Coronary artery (tissue), 2 donors: ENCODE data around the gene CATSPERD.

Source experiments
- DNase-seq: peaks from one replicate; pipeline ENCODE4 v3.0.0-alpha.2; 2017; ENCODE audit warnings: low spot score
- H3K27ac ChIP-seq, 2 donors: fragments of 200-600 bp; sonication (generic); one replicate each; pipeline ENCODE4 v1.5.1; 2016 to 2019
- H3K4me3 ChIP-seq: fragments of 200-600 bp; sonication (generic); 2 replicates; pipeline ENCODE4 v1.5.1; 2016; ENCODE audit warnings: mild to moderate bottlenecking, moderate library complexity
- CTCF ChIP-seq: fragments of 200-600 bp; sonication (generic); IDR thresholded peaks from one replicate; pipeline ENCODE4 v1.5.1; 2019; ENCODE audit warnings: antibody characterized with exemption

Gene CATSPERD

GRCh38 chr19:5825178-5825577 lies 104.7 kb downstream of the CATSPERD start:
- TF ChIP-seq CTCF = no peak
- no peak for DNase-seq
- Histone ChIP-seq H3K27ac (no peak overlapping the region), H3K4me3 (no peak overlapping the region)

- peak; percentile 70 for DNase-seq
- TF ChIP-seq CTCF = no peak
- H3K27ac ChIP-seq = no peak overlapping the region
- no peak overlapping the region for H3K4me3 ChIP-seq
These were observed 106.3 kb downstream of the CATSPERD start for GRCh38 chr19:5826531-5827341.

GRCh38 chr19:5827342-5827890 lies 107.0 kb downstream of the CATSPERD start:
- H3K4me3 ChIP-seq = peak overlapping the region; percentile 75
- no peak for TF ChIP-seq CTCF
- peak overlapping the region in 1 of 2 donors; percentile 70 for H3K27ac ChIP-seq
- peak; percentile 71 for DNase-seq

GRCh38 chr19:5827891-5828660 lies 107.6 kb downstream of the CATSPERD start:
- Histone ChIP-seq H3K27ac (peak overlapping the region in 1 of 2 donors; percentile 70), H3K4me3 (peak overlapping the region; percentile 75)
- peak; percentile 83 for DNase-seq
- TF ChIP-seq CTCF = no peak
